NCI-H2107 (cell line): ENCODE results near the gene PTCD2.

ENCODE experiments used
- DNase-seq: peaks from one replicate; lab custom pipeline; 2025; lab: John Stamatoyannopoulos, UW

PTCD2 gene

GRCh38 chr5:72415616-72416325 lies 95.6 kb downstream of the PTCD2 start:
- DNase-seq = no peak

GRCh38 chr5:72417333-72418062 lies 97.3 kb downstream of the PTCD2 start:
- no peak for DNase-seq
